ENCODE measurements around the gene LNX1. TPM values are rescaled to one million over a fixed set of nuclear protein-coding genes. Genes with fewer than 3 reads are reported as not detected.

The LNX1 gene
- total and polyA plus RNA-seq, 9 of the 15 experiments (the other 6 are each of a cell fraction or from before 2014, with no cell fraction given), result 0.40 to 3.6 (median 2.2) TPM

- TF ChIP-seq LCOR (CRISPR knock-in tag; IDR thresholded peaks at IDR 0.05) (no peak), PML (IDR thresholded peaks at IDR 0.05; ENCODE audit: low read length) (no peak), GABPB1 (CRISPR knock-in tag; IDR thresholded peaks at IDR 0.05) (no peak)
- TF ChIP-seq, protein P1, sequence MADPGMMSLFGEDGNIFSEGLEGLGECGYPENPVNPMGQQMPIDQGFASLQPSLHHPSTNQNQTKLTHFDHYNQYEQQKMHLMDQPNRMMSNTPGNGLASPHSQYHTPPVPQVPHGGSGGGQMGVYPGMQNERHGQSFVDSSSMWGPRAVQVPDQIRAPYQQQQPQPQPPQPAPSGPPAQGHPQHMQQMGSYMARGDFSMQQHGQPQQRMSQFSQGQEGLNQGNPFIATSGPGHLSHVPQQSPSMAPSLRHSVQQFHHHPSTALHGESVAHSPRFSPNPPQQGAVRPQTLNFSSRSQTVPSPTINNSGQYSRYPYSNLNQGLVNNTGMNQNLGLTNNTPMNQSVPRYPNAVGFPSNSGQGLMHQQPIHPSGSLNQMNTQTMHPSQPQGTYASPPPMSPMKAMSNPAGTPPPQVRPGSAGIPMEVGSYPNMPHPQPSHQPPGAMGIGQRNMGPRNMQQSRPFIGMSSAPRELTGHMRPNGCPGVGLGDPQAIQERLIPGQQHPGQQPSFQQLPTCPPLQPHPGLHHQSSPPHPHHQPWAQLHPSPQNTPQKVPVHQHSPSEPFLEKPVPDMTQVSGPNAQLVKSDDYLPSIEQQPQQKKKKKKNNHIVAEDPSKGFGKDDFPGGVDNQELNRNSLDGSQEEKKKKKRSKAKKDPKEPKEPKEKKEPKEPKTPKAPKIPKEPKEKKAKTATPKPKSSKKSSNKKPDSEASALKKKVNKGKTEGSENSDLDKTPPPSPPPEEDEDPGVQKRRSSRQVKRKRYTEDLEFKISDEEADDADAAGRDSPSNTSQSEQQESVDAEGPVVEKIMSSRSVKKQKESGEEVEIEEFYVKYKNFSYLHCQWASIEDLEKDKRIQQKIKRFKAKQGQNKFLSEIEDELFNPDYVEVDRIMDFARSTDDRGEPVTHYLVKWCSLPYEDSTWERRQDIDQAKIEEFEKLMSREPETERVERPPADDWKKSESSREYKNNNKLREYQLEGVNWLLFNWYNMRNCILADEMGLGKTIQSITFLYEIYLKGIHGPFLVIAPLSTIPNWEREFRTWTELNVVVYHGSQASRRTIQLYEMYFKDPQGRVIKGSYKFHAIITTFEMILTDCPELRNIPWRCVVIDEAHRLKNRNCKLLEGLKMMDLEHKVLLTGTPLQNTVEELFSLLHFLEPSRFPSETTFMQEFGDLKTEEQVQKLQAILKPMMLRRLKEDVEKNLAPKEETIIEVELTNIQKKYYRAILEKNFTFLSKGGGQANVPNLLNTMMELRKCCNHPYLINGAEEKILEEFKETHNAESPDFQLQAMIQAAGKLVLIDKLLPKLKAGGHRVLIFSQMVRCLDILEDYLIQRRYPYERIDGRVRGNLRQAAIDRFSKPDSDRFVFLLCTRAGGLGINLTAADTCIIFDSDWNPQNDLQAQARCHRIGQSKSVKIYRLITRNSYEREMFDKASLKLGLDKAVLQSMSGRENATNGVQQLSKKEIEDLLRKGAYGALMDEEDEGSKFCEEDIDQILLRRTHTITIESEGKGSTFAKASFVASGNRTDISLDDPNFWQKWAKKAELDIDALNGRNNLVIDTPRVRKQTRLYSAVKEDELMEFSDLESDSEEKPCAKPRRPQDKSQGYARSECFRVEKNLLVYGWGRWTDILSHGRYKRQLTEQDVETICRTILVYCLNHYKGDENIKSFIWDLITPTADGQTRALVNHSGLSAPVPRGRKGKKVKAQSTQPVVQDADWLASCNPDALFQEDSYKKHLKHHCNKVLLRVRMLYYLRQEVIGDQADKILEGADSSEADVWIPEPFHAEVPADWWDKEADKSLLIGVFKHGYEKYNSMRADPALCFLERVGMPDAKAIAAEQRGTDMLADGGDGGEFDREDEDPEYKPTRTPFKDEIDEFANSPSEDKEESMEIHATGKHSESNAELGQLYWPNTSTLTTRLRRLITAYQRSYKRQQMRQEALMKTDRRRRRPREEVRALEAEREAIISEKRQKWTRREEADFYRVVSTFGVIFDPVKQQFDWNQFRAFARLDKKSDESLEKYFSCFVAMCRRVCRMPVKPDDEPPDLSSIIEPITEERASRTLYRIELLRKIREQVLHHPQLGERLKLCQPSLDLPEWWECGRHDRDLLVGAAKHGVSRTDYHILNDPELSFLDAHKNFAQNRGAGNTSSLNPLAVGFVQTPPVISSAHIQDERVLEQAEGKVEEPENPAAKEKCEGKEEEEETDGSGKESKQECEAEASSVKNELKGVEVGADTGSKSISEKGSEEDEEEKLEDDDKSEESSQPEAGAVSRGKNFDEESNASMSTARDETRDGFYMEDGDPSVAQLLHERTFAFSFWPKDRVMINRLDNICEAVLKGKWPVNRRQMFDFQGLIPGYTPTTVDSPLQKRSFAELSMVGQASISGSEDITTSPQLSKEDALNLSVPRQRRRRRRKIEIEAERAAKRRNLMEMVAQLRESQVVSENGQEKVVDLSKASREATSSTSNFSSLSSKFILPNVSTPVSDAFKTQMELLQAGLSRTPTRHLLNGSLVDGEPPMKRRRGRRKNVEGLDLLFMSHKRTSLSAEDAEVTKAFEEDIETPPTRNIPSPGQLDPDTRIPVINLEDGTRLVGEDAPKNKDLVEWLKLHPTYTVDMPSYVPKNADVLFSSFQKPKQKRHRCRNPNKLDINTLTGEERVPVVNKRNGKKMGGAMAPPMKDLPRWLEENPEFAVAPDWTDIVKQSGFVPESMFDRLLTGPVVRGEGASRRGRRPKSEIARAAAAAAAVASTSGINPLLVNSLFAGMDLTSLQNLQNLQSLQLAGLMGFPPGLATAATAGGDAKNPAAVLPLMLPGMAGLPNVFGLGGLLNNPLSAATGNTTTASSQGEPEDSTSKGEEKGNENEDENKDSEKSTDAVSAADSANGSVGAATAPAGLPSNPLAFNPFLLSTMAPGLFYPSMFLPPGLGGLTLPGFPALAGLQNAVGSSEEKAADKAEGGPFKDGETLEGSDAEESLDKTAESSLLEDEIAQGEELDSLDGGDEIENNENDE (IDR thresholded peaks at IDR 0.05; ENCODE audit: low read depth, low read length), result no peak
- TF ChIP-seq, protein P2, sequence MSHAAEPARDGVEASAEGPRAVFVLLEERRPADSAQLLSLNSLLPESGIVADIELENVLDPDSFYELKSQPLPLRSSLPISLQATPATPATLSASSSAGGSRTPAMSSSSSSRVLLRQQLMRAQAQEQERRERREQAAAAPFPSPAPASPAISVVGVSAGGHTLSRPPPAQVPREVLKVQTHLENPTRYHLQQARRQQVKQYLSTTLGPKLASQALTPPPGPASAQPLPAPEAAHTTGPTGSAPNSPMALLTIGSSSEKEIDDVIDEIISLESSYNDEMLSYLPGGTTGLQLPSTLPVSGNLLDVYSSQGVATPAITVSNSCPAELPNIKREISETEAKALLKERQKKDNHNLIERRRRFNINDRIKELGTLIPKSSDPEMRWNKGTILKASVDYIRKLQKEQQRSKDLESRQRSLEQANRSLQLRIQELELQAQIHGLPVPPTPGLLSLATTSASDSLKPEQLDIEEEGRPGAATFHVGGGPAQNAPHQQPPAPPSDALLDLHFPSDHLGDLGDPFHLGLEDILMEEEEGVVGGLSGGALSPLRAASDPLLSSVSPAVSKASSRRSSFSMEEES (CRISPR knock-in tag; IDR thresholded peaks at IDR 0.05), result no peak
- H3K4me1 ChIP-seq (replicated peaks in 1 of 2; ENCODE audit: control insufficient read depth in 2 of 2, insufficient read depth in 2 of 2, low read length in 2 of 2), result peaks cover 4 to 11% of the 10 kb centered on the region in 2 experiments
- no peak for FAIRE-seq
- no peak overlapping the region for H3K27ac ChIP-seq (ENCODE audit: extremely low read depth, low read depth, low read length)
- no peak for DNase-seq (ENCODE audit: extremely low read depth in 1 of 4, low spot score in 3 of 4)
- H3K36me3 ChIP-seq (ENCODE audit: control insufficient read depth, insufficient read depth, low read length), result no peaks in the 10 kb centered on the region
- no peak overlapping the region for H3K9ac ChIP-seq (ENCODE audit: insufficient read depth in 1 of 2, low read depth in 2 of 2, low read length in 2 of 2)
- H3K4me2 ChIP-seq (ENCODE audit: insufficient read depth, low read length), result no peak overlapping the region
- peaks cover 2 to 4% of the 10 kb centered on the region in 2 experiments; a peak in 2 of 5 replicates for H3K27me3 ChIP-seq (ENCODE audit: control insufficient read depth in 2 of 2, insufficient read depth in 2 of 2, low read length in 2 of 2)
- in situ Hi-C loops (cut with MboI) (no loop called here), intact Hi-C loops (cut with micrococcal nuclease) (no loop called here)
- ChIA-PET POLR2A (interaction anchor here (0.6 kb wide), 2 partner anchors 59 to 1074 kb away, joined by 3 read pairs; no protein-coding TSS in a partner anchor), CTCF (ENCODE audit: low intra/inter-chr PET ratio) (no interaction called here)
- WGBS (ENCODE audit: insufficient coverage, low coverage, missing lambda C conversion rate), result 0% methylated on average over 5 of the region's 5 CpGs
- BruUV-seq (replicated peaks), result no TSS peak
- H3K9me1 ChIP-seq (ENCODE audit: control insufficient read depth, insufficient read depth, low read length), result no peaks in the 10 kb centered on the region
- no peak overlapping the region for H3K4me3 ChIP-seq
- no peak for ATAC-seq
- no peaks in the 10 kb centered on the region for H3K79me2 ChIP-seq (ENCODE audit: control insufficient read depth, insufficient read depth, low read length)
- H4K20me1 ChIP-seq (replicated peaks; ENCODE audit: control insufficient read depth, insufficient read depth, low read length), result no peaks in the 10 kb centered on the region
- no peak overlapping the region for H2AFZ ChIP-seq (ENCODE audit: low read depth, low read length)
- H3K9me3 ChIP-seq (replicated peaks; ENCODE audit: control insufficient read depth, insufficient read depth, low read depth, low read length), result no peaks in the 10 kb centered on the region
Measured at GRCh38 chr4:53510321-53510720, 81.0 kb downstream of the LNX1 start.
